GM21737 (cell line): ENCODE measurements around the gene GRID2.
A peak's percentile ranks its signal among the peaks of the same experiment; 100 is the strongest.
"Not testable (repeated sequence)": the region's sequence is repeated elsewhere in the genome, so short reads cannot be mapped to it uniquely, and the experiment has no call there.

Source experiments
- ATAC-seq: cut with Tn5 transposase; IDR thresholded peaks from one replicate; pipeline ENCODE4 v1.9.1; 2021; ENCODE audit warnings: mild to moderate bottlenecking, moderate library complexity; ENCODE audit not compliant: unreplicated experiment

Gene GRID2

DNA sequence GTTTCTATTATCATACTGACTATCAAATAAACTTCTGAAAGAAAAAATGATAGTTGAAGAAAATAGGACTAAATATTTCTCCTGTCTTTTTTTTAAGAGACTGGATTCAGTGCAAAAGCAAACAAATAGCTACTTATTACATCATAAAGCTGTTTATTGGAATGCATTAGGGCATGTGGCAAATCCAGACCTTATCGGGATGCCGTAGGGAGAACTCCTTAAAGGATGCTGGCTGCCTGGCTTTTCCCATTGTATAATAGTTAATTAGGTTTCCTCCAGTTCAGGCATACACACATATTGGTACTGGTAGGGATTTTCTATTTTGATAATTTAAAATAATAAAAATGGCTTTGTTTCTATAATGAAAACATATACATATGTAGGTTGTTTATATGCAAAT is 985.5 kb downstream of the GRID2 start:
- ATAC-seq = no peak

DNA sequence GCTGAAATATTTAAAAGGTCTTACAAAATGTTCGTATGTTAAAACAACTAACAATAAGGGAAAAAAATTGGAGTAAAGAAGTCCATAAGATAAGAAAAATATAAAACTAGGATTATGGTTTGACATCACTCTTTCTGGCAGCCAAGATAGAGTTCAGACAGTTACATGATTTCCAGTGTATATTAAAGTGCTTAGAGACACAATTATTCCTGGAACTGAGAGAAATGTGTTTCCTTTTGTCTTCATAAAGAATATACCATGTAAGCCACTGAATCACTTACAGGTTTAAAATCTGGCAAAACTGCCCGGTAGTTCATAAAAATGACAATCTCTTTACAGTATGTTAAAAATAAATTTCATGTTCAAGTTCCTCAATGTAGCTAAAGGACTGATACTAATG is 986.1 kb downstream of the GRID2 start:
- ATAC-seq = no peak

DNA sequence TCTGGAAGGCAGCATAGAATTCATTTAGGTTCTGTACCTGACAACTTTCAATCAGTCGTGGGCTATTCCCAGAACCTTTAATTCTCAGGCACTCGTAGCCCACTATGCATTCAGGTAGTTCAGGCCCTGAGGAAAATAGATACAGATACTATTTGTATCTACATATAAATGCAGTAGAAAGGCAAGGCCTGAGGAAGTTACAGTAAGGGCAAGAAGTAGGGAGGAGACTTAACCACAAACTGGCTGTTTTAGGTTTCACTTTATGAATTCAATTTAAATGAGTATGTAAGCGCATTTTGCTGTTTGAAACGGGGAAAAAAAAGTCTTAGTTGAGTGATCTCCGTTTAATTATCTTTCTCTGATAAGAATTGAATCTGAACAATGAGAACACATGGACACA is 995.4 kb downstream of the GRID2 start:
- no peak for ATAC-seq

DNA sequence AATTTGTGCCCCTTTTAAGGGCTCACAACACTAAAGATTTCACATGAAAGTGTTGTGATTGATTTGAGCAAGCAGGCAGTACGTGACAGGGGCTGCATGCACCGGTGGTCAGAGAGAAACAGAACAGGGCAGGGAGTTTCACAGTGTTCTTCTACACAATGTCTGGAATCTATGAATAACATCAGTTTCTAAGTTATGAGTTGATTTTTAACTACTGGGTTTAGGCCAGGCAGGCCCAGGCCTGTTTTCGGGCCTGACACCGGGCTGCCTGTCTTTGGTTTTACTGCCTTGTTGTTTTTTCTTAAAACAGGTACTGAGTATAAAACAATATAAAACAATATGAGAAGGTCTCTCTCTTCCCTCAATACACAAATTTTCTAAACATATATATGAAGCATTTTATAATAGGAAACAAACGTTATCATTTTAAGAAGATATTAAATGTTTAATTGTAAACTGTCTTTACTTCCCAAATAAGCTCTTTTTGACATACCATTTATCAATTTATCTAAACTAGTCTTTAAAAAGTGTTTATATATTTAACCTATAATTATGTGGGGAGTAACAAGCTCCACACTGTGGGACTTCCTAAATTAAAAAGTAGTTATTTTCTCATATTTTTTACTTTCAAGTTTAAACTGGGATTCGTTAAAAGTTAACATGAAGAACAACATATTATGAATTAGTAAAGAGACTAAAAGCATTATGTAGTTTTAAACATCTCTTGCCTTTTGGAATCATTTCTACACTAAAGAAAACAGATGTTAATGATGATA is 997.2 kb downstream of the GRID2 start:
- ATAC-seq = not testable (repeated sequence)

DNA sequence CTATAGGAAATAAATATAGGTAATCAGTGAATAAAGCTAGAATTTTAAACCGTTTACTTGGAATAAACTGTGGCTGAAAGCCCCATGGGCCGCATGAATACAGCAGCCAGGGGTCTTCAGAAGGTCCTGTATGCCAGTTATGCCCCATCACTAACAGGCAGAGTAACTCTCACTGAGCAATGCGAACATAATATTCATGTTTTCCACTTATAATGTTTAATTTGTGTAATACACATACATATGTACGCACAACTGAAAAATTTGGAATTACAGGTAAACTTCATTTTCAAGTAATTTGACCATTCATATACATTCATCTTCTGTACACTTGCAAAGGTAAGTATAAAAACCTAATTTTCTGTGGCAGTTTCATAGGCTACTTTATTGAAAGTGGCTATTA is 998.5 kb downstream of the GRID2 start:
- ATAC-seq = no peak

DNA sequence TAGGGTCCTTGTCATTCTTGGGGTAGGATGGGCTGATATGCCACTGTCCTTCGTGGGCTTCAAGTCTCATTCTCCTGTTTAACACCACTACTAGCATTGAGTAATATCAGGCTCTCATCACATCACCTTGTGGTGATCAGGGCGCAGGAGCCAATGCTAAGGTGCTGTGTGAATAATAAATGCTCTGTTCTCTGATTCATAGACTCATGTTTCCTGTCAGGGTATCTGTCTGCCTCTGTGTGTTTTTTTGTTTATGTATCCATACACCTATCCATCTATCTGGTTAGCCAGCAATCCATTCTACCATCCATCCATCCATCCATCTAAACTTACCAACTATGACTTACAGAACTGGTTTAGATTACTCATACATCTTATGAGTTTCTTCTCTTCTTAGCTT is 999.7 kb downstream of the GRID2 start:
- ATAC-seq = no peak

DNA sequence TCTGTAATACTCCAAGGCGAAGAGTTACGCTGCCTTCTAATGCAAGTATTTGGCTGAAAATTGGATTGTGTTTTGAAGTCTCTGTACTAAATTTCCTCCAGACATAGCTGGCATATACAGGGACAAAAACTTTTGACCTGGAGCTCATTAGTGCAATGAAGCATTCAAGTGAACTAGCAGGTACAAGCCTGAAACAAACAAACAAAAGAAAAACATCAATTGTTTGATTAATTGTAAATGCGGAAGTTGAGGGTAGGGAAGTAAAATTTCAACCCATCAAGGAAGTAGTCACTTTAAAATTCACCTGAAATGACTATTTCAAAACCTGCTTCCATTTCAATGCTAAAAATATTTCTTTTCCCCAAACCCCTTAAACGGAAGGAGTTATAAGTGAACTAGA is 1008.5 kb downstream of the GRID2 start:
- no peak for ATAC-seq

DNA sequence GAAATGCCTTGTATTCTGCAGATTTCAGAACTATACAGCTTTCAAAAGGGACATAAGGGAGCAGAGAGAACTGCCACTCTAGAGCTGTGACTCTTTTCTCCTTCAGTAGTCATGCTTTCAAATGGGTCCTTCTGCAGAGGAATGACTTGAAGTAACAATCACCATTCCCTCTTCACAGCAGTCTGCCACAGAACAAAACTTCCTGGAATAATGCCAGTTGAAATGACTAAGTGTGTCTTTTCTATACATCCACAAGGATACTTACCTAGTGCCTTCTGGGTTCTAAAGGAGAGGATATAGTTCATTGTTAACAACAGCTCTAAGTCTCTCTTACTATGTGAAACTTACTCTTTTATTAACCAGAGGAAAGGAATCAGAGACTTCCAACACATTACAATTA is 1009.4 kb downstream of the GRID2 start:
- no peak for ATAC-seq

DNA sequence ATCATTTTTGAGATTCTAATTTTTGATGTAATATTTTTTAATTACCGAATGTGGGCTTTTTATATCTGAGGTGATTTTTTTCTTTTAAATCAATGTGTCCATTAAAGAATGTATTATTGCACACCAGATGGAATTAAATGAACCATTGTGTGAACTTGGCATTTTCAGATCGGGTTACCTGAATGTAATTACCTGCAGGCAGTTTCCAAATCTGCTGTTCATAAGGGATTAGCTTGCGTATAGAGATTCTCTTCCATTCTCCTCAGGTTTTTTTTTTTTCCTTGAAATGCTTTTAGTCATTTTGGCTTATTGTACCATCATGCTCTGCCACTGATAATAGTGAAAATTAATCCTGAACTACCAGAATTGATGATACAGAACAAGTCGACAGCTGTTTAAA is 1013.3 kb downstream of the GRID2 start:
- ATAC-seq = no peak

DNA sequence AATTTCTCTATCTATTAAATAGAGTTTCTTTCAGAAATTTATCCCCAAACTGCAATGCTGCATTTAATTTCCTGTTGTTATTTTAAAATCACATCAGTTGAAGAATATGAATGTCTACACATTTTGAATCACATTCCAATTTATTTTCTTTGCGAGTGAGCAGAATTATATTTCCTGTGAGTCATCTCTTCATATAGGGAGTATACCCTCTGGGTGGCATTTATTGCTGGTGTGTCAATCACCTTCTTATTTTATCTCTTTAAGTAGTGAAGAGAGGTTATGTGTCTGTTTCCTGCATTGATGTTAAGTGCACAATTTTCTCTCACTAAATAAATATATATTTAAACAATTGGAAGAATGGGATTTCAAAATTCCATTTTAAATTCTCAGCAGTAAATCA is 1013.8 kb downstream of the GRID2 start:
- ATAC-seq = no peak

DNA sequence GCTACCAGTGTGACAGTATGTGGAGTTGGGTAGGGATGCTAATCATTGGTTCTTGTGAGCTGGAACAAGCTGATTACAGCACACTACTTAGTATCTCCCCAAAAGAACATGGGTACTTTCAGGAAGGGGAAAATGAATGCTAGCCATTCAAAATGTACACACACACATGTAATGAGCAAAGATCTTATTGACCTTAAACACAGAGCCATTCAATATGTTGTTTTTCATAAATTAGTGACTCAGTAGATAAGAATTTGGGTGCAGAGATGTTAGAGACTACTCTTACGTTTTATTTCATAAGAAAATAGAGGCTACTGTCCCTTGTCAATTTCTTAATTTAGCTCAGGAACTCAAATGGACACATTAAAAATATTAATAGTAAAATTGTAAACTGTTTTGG is 1015.3 kb downstream of the GRID2 start:
- ATAC-seq = no peak

DNA sequence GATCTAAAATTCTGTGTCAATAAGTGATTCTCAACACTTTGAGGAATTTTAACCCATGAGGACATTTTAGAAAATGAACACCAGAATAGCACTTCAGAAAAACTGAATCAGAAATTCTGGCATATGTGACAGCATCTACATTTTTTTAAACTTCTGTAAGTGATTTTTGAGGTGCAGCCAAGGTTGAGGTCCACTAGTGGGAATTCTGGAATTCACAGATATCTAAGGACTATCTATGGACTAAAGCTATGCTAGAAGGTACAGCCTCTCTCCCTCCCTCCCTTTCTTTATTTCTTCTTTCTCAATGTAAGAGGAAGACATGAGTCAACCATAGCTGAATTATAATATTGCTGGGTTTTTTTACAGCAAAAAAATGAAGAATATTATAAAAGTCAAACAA is 1016.6 kb downstream of the GRID2 start:
- no peak for ATAC-seq

DNA sequence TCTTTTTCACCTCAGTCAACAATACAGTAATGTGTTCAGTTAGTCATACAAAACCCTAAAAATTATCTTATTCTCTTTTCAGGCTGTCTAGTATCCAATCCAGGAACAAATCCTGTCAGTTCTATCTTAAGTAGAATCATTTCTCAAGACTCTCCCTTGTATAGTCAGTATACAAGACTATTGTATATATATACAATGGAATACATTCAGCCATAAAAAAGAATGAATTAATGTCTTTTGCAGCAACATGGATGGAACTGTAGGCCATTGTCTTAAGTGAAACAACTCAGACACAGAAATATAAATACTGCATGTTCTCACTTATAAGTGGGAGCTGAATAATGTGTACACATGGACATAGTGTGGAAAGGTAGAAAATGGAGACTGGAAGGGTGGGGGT is 1023.6 kb downstream of the GRID2 start:
- ATAC-seq = no peak

DNA sequence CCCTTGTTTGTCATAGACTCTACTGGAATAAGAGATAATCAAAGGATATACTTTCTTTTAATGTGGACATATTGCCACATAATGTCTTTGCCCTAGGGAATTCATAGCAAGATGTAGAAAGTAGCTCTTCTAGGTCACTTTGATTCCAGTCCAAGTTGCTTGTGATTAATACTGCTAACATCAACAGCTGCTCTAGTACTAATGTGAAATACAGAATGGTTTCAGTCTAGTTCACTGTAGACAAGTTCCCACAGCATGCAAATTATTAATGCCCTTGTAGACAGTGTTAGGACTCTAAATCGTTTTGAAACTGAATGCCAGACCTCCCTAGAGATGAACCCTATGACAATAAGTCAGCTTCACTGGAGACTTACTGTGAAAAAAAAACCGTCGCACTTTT is 1030.2 kb downstream of the GRID2 start:
- peak; percentile 91 for ATAC-seq

DNA sequence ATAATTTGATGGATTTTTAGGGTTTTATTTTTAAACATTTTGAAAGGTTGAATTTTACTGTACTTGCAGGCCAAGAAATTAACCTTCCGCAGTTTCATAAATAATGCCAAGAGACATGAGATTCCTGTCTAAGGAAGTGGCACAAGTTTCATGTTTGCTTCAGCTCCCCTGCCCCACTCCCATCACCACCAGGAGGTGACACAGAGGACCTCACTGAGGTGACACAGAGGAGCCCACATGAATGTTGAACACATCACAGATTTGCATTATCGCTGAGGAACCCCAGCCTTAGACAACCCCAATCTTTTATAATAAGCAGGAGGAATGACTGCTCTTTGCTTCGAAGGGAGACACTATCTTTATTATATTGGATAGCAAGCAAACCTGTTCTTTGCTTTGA is 1033.4 kb downstream of the GRID2 start:
- ATAC-seq = no peak

DNA sequence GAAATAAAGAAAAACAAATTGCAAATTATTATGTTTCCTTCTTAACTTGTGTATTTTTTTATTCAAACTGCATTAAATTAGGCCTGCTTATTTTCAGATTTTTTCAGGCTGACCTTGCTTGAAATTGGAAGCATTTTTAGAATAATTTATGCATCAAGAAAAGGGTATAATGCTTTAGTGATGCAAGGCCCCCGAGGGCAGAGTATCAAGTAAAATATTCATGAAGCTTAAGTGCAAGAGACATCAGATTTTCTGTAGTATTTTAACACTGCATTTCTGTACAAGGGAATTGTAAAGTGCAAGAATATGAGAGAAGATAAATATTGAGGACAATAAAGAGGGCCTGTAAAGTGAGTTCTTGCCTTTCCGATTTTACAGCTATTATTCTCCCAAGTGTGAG is 1039.0 kb downstream of the GRID2 start:
- ATAC-seq = no peak

DNA sequence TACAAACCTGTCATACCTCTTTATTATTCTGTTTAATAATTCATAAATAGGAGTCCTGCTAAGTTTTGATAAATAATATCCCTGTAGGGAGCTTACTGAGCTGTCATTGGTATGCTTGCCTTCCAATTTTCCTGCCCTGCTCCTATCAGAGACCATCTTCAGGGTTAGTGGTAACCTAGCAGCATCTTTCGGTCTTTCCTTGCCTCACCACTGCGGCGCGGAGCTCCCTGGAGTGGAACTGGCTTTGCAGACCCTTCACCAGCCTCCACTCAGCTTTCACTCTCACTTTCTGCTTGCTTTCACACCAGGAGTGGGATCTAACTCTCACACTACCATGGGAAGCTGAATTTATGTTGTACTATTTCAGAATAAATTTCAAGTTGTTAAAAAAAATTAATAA is 1043.1 kb downstream of the GRID2 start:
- ATAC-seq = no peak

DNA sequence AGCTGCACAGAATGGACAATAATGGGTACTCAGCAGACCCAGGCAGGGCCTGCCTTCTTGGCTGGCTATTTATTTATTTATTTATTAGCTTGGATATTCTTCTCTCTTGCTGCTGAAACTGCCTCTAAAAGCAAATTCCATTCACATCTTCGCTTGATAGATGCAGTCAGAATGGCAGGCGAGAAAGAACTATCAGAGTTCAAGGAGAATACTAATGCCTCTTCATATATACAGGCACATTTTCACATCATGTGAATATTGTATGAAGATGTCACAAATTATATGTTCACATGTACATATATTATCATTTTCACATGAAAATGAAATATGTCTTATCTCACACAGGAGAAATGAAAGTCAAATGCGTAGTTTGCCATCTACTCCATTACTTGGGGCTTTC is 1045.1 kb downstream of the GRID2 start:
- ATAC-seq = no peak

DNA sequence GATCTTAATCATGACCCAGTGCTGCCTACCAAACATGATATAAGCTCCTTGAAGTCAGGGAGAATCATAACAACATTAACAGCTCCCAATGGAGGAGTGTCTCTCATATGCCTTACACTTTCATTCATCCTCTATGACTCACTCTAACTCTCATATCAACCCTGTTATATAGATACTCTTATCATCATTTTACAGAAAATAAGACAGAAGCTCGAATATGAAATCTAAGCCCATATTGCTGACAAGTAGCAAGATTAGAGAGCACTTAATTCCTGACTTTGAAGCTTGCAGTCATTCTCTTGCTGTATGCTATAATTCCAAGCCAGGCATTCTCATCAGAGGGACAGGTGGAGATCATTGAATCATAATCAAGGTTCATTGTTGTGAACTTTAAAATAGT is 1048.1 kb downstream of the GRID2 start:
- ATAC-seq = no peak

DNA sequence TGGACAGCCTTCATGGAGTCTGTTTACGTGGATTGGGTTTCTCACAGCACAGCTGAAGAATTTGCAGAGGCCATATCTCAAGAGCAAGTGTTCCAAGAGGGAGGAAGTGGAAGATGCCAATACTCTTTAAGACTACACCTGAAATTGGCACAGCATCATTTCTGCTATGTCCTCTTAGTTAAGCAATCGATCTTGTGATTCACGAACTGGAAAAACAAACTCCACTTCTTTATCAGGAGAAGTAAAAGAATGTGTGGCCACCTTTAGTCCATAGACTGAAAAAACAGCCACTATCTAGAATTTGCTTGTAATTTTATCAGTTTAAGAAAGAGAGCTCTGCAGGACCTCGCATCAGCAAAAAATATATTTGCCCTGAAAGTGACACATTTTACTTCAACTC is 1051.6 kb downstream of the GRID2 start:
- ATAC-seq = no peak

DNA sequence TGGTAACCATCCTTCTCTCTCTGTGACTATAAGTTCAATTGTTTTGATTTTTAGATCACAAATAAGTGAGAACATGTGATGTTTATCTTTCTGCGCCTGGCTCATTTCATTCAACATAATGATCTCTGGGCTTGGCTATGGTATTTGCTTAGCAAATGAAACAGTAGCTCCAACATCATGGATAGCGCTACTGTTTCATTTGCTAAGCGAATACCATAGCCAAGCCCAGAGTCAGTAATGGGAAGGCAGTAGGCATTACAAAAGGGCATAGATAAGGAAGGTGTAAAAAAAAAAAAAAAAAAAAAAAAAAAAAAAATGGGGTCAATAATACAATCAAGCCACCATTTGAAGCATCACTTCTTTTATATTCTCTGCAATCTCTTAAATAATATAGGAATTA is 1055.8 kb downstream of the GRID2 start:
- ATAC-seq = no peak

DNA sequence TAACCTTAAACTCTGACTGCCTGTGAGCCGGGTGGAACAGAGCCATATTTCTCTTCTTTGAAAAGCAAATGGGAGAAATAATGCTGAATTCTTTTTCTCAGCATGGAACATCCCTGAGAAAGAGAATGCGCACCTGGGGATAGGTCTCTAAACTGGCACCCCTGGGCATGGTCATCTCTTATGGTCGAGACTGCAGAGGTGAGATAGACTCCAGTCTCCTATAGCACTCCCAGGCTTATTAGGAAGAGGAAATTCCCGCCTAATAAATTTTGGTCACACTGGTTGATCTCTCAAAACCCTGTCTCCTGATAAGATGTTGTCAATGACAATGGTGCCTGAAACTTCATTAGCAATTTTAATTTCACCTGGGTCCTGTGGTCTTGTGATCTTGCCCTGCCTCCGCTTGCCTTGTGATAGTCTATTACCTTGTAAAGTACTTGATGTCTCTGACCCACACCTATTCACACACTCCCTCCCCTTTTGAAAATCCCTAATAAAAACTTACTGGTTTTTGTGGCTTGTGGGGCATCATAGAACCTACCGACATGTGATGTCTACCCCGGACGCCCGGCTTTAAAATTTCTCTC is 1062.5 kb downstream of the GRID2 start:
- ATAC-seq = not testable (repeated sequence)

DNA sequence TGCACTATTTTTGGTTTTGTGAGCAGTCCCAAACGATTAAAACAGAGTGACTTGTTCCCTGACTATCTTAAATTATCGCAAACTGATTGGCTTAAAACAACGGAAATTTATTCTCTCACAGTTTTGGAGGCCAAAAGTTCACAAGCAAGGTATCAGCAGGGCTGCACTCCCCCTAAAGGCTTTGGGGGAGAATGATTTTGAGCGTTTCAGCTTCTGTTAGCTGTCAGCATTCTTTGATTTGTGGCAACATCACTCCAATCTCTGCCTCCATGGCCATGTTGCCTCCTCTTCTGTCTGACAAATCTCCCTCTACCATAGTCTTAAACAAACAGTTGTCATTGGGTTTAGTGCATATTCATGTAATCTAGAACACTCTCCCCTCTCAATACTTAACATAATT is 1065.2 kb downstream of the GRID2 start:
- ATAC-seq = no peak
